ES-I3 (cell line): ENCODE data around the gene RBMS1.
A peak's percentile ranks its signal among the peaks of the same experiment; 100 is the strongest.

Source experiments
- H3K36me3 ChIP-seq: 2 replicates; pipeline ENCODE4 v1.6.1; 2013; ENCODE audit warnings: mild to moderate bottlenecking, low read length, control low read depth, moderate library complexity; ENCODE audit not compliant: insufficient read depth
- H3K4me1 ChIP-seq: 2 replicates; pipeline ENCODE4 v1.6.1; 2013; ENCODE audit warnings: mild to moderate bottlenecking, control low read depth, low read length; ENCODE audit not compliant: insufficient read depth
- H3K9ac ChIP-seq: 2 replicates; pipeline ENCODE4 v1.6.1; 2013; ENCODE audit warnings: low read depth, mild to moderate bottlenecking, low read length, moderate library complexity
- H3K9me3 ChIP-seq: 2 replicates; pipeline ENCODE4 v1.6.1; 2013; ENCODE audit warnings: mild to moderate bottlenecking, low read length, moderate library complexity; ENCODE audit not compliant: control insufficient read depth, insufficient read depth

Gene RBMS1

GRCh38 chr2:160408173-160408958 is 85.2 kb downstream of the RBMS1 start:
- Histone ChIP-seq H3K9me3 (no peaks in the 10 kb centered on the region), H3K4me1 (peaks cover 11% of the 10 kb centered on the region), H3K9ac (peak overlapping the region; percentile 85), H3K36me3 (no peaks in the 10 kb centered on the region)

GRCh38 chr2:160407393-160408172 is 86.0 kb downstream of the RBMS1 start:
- Histone ChIP-seq H3K4me1 (peaks cover 13% of the 10 kb centered on the region), H3K9me3 (no peaks in the 10 kb centered on the region), H3K36me3 (no peaks in the 10 kb centered on the region), H3K9ac (peak overlapping the region; percentile 85)

DNA sequence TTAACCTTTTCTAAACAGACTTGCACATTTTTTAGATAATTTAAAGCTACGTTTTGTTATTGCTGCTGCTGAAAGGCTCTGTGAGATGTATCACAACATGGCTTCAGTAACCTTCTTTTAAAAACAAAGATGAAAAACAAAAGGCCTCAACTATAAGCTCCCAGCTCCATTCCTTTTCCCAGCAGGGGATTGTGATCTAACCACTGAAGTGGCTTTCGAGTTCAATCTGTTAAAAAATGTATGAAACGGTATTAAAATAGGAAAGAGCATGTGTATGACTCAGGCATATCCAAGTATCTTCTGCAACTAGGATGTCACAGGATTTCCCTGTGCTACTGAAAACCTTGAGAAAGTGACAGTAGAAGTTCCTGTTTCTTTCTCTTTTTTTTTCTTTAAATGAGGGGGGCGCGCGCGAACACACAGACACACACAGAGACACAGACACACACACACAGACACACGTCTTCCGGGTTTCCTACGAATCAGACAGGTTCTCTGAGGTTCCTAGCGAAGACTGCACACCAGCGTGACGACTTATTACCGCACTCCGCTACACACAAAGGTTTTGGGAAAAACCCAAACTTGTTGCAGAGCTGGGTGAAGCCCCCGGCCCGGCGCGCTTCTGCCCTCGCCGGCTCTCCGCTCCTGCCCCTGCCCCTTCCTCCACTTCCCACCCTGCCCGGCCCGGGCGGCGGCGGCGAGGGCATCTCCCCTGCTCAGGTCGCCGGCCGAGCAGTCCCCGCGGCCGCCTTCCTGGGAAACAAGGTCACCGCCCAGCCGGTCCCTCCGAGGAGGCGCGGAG is 86.8 kb downstream of the RBMS1 start:
- Histone ChIP-seq H3K9me3 (no peaks in the 10 kb centered on the region), H3K4me1 (peaks cover 16% of the 10 kb centered on the region), H3K36me3 (no peaks in the 10 kb centered on the region), H3K9ac (peak overlapping the region; percentile 85)

DNA sequence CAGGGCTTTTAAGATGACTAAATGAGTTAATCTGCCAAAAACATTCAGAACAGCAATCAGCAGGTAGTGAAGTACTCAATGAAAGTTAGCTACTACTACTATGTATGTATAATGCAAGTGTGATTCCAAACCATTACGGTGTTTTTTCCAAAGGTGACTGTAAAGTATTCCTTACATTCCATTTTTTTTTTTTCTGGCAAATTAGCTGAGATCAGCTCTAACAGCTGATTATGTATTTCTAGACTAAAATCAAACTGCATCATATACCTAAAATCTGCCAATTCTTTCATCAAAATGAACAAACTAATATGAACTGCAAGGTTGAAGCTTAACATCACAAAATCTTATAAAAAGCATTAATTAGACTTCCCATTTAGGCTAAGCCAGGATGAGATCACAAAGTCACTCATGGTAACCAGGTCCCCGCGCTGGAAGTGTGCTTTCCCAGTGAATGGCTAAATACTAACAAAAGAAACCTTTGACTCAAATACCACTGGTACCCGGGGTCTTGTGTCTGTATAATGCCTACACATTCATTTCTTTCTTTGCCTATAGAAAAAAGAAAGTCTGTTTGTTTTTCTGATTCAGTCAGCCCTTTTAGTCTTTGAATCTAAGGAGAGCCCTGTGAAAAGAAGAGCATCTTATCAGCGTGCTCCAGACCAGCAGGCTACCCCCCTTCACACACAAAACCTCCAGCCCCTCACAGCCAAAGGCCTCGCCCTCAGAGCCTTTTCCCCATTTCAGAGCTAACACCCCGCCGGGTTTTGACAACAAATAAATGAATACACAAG is 88.3 kb downstream of the RBMS1 start:
- H3K9ac ChIP-seq, result peak overlapping the region; percentile 85; the same call in 1 of the 2 replicates
- H3K36me3 ChIP-seq, result no peaks in the 10 kb centered on the region
- no peaks in the 10 kb centered on the region for H3K9me3 ChIP-seq
- H3K4me1 ChIP-seq, result peaks cover 18% of the 10 kb centered on the region

GRCh38 chr2:160402997-160403979 is 90.3 kb downstream of the RBMS1 start:
- peaks cover 27% of the 10 kb centered on the region for H3K4me1 ChIP-seq
- H3K9me3 ChIP-seq, result no peaks in the 10 kb centered on the region
- H3K9ac ChIP-seq, result no peak overlapping the region
- no peaks in the 10 kb centered on the region for H3K36me3 ChIP-seq

DNA sequence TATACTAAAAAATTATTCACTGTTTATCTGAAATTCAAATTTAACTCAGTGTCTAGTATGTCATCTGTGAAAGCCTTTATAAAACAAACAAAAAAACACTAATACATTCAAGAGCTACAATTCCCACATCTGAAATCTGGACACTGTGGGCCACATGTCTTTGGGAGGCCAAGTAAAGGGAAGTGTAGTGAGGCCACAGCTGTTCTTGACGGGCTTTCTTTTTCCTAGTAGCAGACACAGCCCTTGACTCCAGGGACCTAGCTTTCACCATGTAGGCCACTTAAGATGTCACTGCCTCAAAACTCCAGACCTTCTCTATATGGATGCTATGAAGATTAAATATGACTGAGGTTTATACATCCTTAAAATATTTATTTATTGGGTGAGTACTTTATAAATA is 91.1 kb downstream of the RBMS1 start:
- no peaks in the 10 kb centered on the region for H3K9me3 ChIP-seq
- H3K9ac ChIP-seq, result no peak overlapping the region
- H3K36me3 ChIP-seq, result no peaks in the 10 kb centered on the region
- peaks cover 35% of the 10 kb centered on the region for H3K4me1 ChIP-seq

DNA sequence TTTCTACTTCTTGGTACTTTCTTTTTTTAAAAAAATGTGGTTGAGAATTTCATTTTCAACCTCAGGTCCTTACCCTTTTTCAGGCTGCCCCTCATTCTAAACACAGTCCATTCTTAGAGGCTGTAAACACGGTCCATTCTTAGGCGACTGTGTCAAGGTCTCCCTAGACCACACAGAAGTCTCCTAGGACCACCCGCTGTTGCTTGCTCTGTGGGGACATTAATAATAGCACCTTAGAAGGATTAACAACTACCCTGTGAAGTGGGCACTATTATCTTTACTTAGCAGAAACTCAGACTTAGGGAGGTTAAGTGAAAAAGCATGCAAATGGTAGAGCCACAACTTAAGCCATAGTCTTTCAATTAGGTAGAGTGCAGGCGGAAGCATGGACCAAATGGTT is 91.7 kb downstream of the RBMS1 start:
- peaks cover 40% of the 10 kb centered on the region for H3K4me1 ChIP-seq
- no peaks in the 10 kb centered on the region for H3K36me3 ChIP-seq
- H3K9me3 ChIP-seq, result no peaks in the 10 kb centered on the region
- H3K9ac ChIP-seq, result no peak overlapping the region

- Histone ChIP-seq H3K9me3 (no peaks in the 10 kb centered on the region), H3K9ac (no peak overlapping the region), H3K36me3 (no peaks in the 10 kb centered on the region), H3K4me1 (peaks cover 47% of the 10 kb centered on the region)
These were observed 93.7 kb downstream of the RBMS1 start for GRCh38 chr2:160399880-160400279.

- Histone ChIP-seq H3K9ac (peak overlapping the region; percentile 17; the same call in 1 of the 2 replicates), H3K36me3 (no peaks in the 10 kb centered on the region), H3K4me1 (peaks cover 51% of the 10 kb centered on the region), H3K9me3 (no peaks in the 10 kb centered on the region)
These were observed 96.1 kb downstream of the RBMS1 start for GRCh38 chr2:160397530-160397865.

- Histone ChIP-seq H3K4me1 (peaks cover 52% of the 10 kb centered on the region), H3K36me3 (no peaks in the 10 kb centered on the region), H3K9me3 (no peaks in the 10 kb centered on the region), H3K9ac (no peak overlapping the region)
These were observed 99.5 kb downstream of the RBMS1 start for GRCh38 chr2:160394153-160394552.

DNA sequence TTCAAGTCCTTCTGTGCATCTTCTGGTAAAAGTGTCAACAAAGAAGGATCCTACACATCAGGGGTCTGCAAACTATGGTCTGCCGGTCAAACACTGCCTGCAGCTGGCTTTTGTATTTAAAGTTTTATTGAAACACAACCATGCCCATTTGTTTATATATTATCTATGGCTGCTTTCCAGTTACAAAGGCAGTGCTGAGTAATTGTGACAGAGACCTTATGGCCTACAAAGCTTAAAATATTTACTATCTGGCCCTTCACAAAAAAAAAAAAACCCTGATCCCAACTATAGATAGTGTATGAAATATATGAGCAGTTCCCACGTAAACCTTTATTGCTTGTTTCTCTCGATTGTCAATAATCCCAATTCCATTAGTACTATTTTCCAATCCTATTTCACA is 101.4 kb downstream of the RBMS1 start:
- Histone ChIP-seq H3K9ac (no peak overlapping the region), H3K36me3 (no peaks in the 10 kb centered on the region), H3K9me3 (no peaks in the 10 kb centered on the region), H3K4me1 (peaks cover 54% of the 10 kb centered on the region)

DNA sequence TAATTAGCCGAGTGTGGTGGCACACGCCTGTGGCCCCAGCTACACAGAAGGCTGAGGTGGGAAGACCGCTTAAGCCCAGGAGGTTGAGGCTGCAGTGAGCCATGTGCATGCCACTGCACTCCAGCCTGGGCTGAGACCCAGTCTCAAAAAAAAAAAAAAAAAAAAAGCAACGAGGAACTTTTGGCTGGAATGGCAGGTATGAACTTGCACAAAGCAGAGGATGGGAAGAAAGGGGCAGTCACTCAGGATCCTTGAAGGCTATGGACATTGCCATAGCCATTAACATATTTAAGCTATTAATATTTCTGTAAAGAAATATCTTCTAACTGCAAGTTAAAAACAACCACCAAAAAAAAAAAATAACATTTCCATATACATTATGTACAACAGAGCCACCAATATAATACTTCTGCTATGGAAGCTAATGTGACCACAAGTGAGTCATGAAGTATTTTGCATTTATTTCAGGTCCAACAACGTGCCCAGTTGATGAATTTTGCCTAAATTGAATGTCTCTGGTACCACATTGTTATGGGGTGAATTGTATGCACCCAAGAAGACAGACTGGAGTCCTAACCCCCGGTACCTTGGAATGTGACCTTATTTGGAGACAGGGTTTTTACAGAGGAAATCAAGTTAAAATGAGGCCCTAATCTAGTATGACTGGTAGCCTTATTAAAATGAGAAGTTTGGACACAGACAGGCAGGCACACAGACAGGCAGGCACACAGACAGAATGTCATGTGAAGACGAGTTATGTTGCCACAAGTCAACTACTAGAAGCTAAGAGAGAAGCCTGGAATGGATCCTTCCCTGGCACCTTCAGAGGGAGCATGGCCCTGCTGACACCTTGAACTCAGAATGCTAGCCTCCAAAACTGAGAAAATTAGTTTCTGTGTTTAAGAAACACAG is 102.8 kb downstream of the RBMS1 start:
- no peaks in the 10 kb centered on the region for H3K9me3 ChIP-seq
- no peaks in the 10 kb centered on the region for H3K36me3 ChIP-seq
- peaks cover 44% of the 10 kb centered on the region for H3K4me1 ChIP-seq
- H3K9ac ChIP-seq, result no peak overlapping the region
